SK-N-SH treated with all-trans-retinoic acid at 6 μM for 48 hours (cell line): Measurements from ENCODE around the gene ENOPH1.

ENCODE experiments used
- ARNTL ChIP-seq: fragments of 450-650 bp; formaldehyde crosslinking; IDR thresholded peaks from 2 replicates; pipeline ENCODE4 v1.5.0; 2020; ENCODE audit warnings: low read depth, mild to moderate bottlenecking, moderate library complexity, borderline replicate concordance
- CSRNP3 ChIP-seq: fragments of 250-450 bp; sonication (Bioruptor Pico); IDR thresholded peaks from 2 replicates; pipeline ENCODE4 v1.5.1; 2021; ENCODE audit warnings: mild to moderate bottlenecking, moderate library complexity
- ESRRG ChIP-seq: fragments of 250-450 bp; sonication (Bioruptor Pico); IDR thresholded peaks from 2 replicates; pipeline ENCODE4 v1.6.1; 2021; ENCODE audit warnings: mild to moderate bottlenecking
- ISL1 ChIP-seq: fragments of 250-450 bp; sonication (Bioruptor Pico); IDR thresholded peaks from 2 replicates; pipeline ENCODE4 v2.1.2; 2022; ENCODE audit warnings: mild to moderate bottlenecking, moderate library complexity
- PATZ1 ChIP-seq: fragments of 250-450 bp; sonication (Bioruptor Pico); IDR thresholded peaks from 2 replicates; pipeline ENCODE4 v1.8.0; 2020; ENCODE audit warnings: mild to moderate bottlenecking, moderate library complexity, borderline replicate concordance
- POU6F1 ChIP-seq: fragments of 250-450 bp; sonication (Bioruptor Pico); IDR thresholded peaks from 2 replicates; pipeline ENCODE4 v1.8.0; 2021; ENCODE audit warnings: low read depth, mild to moderate bottlenecking, moderate library complexity, borderline replicate concordance
- RARB ChIP-seq: fragments of 250-450 bp; sonication (Bioruptor Pico); IDR thresholded peaks from 2 replicates; pipeline ENCODE4 v1.8.0; 2021; ENCODE audit warnings: mild to moderate bottlenecking, moderate library complexity
- TOX ChIP-seq: fragments of 250-450 bp; sonication (Bioruptor Pico); IDR thresholded peaks from 2 replicates; pipeline ENCODE4 v1.8.0; 2021; ENCODE audit warnings: mild to moderate bottlenecking, moderate library complexity, borderline replicate concordance
- TSHZ2 ChIP-seq: fragments of 250-450 bp; sonication (Bioruptor Pico); IDR thresholded peaks from 2 replicates; pipeline ENCODE4 v1.5.0; 2020; ENCODE audit warnings: mild to moderate bottlenecking, moderate library complexity
- ZC3H10 ChIP-seq: fragments of 250-450 bp; sonication (Bioruptor Pico); IDR thresholded peaks from 2 replicates; pipeline ENCODE4 v1.5.1; 2021; ENCODE audit warnings: mild to moderate bottlenecking, moderate library complexity
- ZFP3 ChIP-seq: fragments of 250-450 bp; sonication (Bioruptor Pico); IDR thresholded peaks from 2 replicates; pipeline ENCODE4 v1.5.0; 2020; ENCODE audit warnings: mild to moderate bottlenecking, moderate library complexity
- ZFP30 ChIP-seq: fragments of 450-650 bp; formaldehyde crosslinking; IDR thresholded peaks from 2 replicates; pipeline ENCODE4 v1.5.0; 2022; ENCODE audit warnings: mild to moderate bottlenecking, moderate library complexity
- ZNF565 ChIP-seq: fragments of 450-650 bp; formaldehyde crosslinking; conservative IDR thresholded peaks from 2 replicates; pipeline ENCODE4 v1.5.0; 2020; ENCODE audit warnings: low read depth, mild to moderate bottlenecking, moderate library complexity
- ZNF70 ChIP-seq: fragments of 450-650 bp; formaldehyde crosslinking; IDR thresholded peaks from 2 replicates; pipeline ENCODE4 v1.5.0; 2020; ENCODE audit warnings: mild to moderate bottlenecking, moderate library complexity

- no peak for TF ChIP-seq PATZ1 (CRISPR knock-in tag)
- TF ChIP-seq ZFP3 (CRISPR knock-in tag): no peak
- TF ChIP-seq ISL1 (CRISPR knock-in tag): no peak
- TF ChIP-seq TOX (CRISPR knock-in tag): no peak
- no peak for TF ChIP-seq ZNF70
- no peak for TF ChIP-seq TSHZ2 (CRISPR knock-in tag)
- no peak for TF ChIP-seq ESRRG (CRISPR knock-in tag)
- no peak for TF ChIP-seq RARB (CRISPR knock-in tag)
- no peak for TF ChIP-seq ARNTL (CRISPR knock-in tag)
- no peak for TF ChIP-seq ZFP30
- no peak for TF ChIP-seq ZNF565
- TF ChIP-seq CSRNP3 (CRISPR knock-in tag): no peak
- TF ChIP-seq ZC3H10 (CRISPR knock-in tag): no peak
- no peak for TF ChIP-seq POU6F1
These were observed 8.7 kb downstream of the ENOPH1 start for GRCh38 chr4:82439088-82439487.
